HuH-7 (cell line): ENCODE measurements around the gene STK32C.
"Not testable (repeated sequence)": the region's sequence is repeated elsewhere in the genome, so short reads cannot be mapped to it uniquely, and the experiment has no call there.

Experiments used
- DNase-seq: peaks from one replicate; pipeline ENCODE4 v3.0.0; 2011; ENCODE audit warnings: low spot score

STK32C gene

GRCh38 chr10:132230557-132231210, 77.1 kb downstream of the STK32C start:
- DNase-seq, result no peak

- no peak for DNase-seq
Observed at GRCh38 chr10:132229834-132230556, 77.8 kb downstream of the STK32C start.

GRCh38 chr10:132229096-132229495, 78.7 kb downstream of the STK32C start:
- DNase-seq, result no peak

GRCh38 chr10:132228616-132229015, 79.1 kb downstream of the STK32C start:
- DNase-seq, result no peak

GRCh38 chr10:132227851-132228390, 79.8 kb downstream of the STK32C start:
- no peak for DNase-seq

- no peak for DNase-seq
Observed at GRCh38 chr10:132226586-132227405, 81.0 kb downstream of the STK32C start.

GRCh38 chr10:132225849-132226205, 81.9 kb downstream of the STK32C start:
- DNase-seq, result no peak

- DNase-seq, result no peak
Observed at GRCh38 chr10:132225073-132225848, 82.5 kb downstream of the STK32C start.

GRCh38 chr10:132224343-132225072, 83.2 kb downstream of the STK32C start:
- DNase-seq, result no peak

GRCh38 chr10:132223611-132224342, 84.0 kb downstream of the STK32C start:
- DNase-seq, result no peak

GRCh38 chr10:132223156-132223590, 84.6 kb downstream of the STK32C start:
- peak; percentile 98 for DNase-seq

- DNase-seq, result no peak
Observed at GRCh38 chr10:132222726-132223125, 85.0 kb downstream of the STK32C start.

GRCh38 chr10:132220996-132221395, 86.8 kb downstream of the STK32C start:
- DNase-seq, result not testable (repeated sequence)

GRCh38 chr10:132220061-132220460, 87.7 kb downstream of the STK32C start:
- no peak for DNase-seq

GRCh38 chr10:132219486-132219885, 88.3 kb downstream of the STK32C start:
- DNase-seq, result no peak

- not testable (repeated sequence) for DNase-seq
Observed at GRCh38 chr10:132216441-132216840, 91.3 kb downstream of the STK32C start.

GRCh38 chr10:132213917-132214316, 93.8 kb downstream of the STK32C start:
- no peak for DNase-seq

- DNase-seq, result no peak
Observed at GRCh38 chr10:132212816-132213215, 94.9 kb downstream of the STK32C start.

GRCh38 chr10:132211246-132211645, 96.5 kb downstream of the STK32C start:
- no peak for DNase-seq

- no peak for DNase-seq
Observed at GRCh38 chr10:132210766-132211165, 97.0 kb downstream of the STK32C start.
